Thoracic aorta (tissue), 2 donors: Measurements from ENCODE around the gene SMAD6. TPM values are rescaled to one million over a fixed set of nuclear protein-coding genes. Genes with fewer than 3 reads are reported as not detected.

Source experiments
- ATAC-seq: fragments of 150-250 bp; one replicate; pipeline ENCODE4 v1.8.0; 2017; ENCODE audit warnings: low read depth; ENCODE audit not compliant: insufficient number of reproducible peaks, low FRiP score
- DNase-seq: peaks from one replicate; pipeline ENCODE4 v3.0.0-alpha.2; 2020; ENCODE audit warnings: low spot score
- H3K27ac ChIP-seq, 2 donors: fragments of 200-600 bp; sonication (generic); 1 replicate in 1 of 2; 2 replicates in 1 of 2; pipeline ENCODE4 v1.5.1; 2016; ENCODE audit warnings: mild to moderate bottlenecking in 2 of 2, moderate library complexity in 2 of 2
- H3K27me3 ChIP-seq: fragments of 200-600 bp; sonication (generic); replicated peaks from 2 replicates; pipeline ENCODE4 v1.6.0; 2016; ENCODE audit warnings: mild to moderate bottlenecking; ENCODE audit not compliant: insufficient read depth
- H3K36me3 ChIP-seq: fragments of 200-600 bp; sonication (generic); one replicate; pipeline ENCODE4 v1.5.1; 2016
- H3K4me1 ChIP-seq, 2 donors: fragments of 200-600 bp; sonication (generic); 1 replicate in 1 of 2; 2 replicates in 1 of 2; pipeline versions ENCODE4 v1.5.1 to v1.6.0; 2016; ENCODE audit warnings: low read depth in 2 of 2, mild to moderate bottlenecking in 1 of 2; ENCODE audit not compliant: control insufficient read depth in 1 of 2
- H3K4me3 ChIP-seq: fragments of 200-600 bp; sonication (generic); 2 replicates; pipeline ENCODE4 v1.5.1; 2016; ENCODE audit warnings: mild to moderate bottlenecking
- H3K9me3 ChIP-seq: fragments of 200-600 bp; sonication (generic); 2 replicates; pipeline ENCODE4 v1.5.1; 2016
- total RNA-seq, 2 donors: library from RNA; depleted of rRNA; stranded (reverse); fragments of >200 nt; gene quantifications; one replicate each; pipeline versions ENCODE4 v1.1.0 to v1.2.3, GENCODE V29; 2016
- TF ChIP-seq, protein P1 (sequence below): fragments of 200-600 bp; sonication (generic); IDR thresholded peaks from one replicate; pipeline ENCODE4 v1.5.1; 2019; ENCODE audit warnings: antibody characterized with exemption

SMAD6 gene
- total RNA-seq, 2 donors from 2014 or later = 73.3 to 113 TPM

GRCh38 chr15:66703540-66703941, 1.5 kb downstream of the SMAD6 start:
- Histone ChIP-seq H3K4me3 (peak overlapping the region; percentile 84), H3K36me3 (no peaks in the 10 kb centered on the region), H3K4me1 (peaks cover 22 to 47% of the 10 kb centered on the region in 2 donors), H3K9me3 (no peaks in the 10 kb centered on the region), H3K27me3 (no peaks in the 10 kb centered on the region), H3K27ac (peak overlapping the region; percentile 90 to 93)
- no peak for ATAC-seq
- no peak for DNase-seq
- TF ChIP-seq, protein P1, sequence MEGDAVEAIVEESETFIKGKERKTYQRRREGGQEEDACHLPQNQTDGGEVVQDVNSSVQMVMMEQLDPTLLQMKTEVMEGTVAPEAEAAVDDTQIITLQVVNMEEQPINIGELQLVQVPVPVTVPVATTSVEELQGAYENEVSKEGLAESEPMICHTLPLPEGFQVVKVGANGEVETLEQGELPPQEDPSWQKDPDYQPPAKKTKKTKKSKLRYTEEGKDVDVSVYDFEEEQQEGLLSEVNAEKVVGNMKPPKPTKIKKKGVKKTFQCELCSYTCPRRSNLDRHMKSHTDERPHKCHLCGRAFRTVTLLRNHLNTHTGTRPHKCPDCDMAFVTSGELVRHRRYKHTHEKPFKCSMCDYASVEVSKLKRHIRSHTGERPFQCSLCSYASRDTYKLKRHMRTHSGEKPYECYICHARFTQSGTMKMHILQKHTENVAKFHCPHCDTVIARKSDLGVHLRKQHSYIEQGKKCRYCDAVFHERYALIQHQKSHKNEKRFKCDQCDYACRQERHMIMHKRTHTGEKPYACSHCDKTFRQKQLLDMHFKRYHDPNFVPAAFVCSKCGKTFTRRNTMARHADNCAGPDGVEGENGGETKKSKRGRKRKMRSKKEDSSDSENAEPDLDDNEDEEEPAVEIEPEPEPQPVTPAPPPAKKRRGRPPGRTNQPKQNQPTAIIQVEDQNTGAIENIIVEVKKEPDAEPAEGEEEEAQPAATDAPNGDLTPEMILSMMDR = no peak

DNA sequence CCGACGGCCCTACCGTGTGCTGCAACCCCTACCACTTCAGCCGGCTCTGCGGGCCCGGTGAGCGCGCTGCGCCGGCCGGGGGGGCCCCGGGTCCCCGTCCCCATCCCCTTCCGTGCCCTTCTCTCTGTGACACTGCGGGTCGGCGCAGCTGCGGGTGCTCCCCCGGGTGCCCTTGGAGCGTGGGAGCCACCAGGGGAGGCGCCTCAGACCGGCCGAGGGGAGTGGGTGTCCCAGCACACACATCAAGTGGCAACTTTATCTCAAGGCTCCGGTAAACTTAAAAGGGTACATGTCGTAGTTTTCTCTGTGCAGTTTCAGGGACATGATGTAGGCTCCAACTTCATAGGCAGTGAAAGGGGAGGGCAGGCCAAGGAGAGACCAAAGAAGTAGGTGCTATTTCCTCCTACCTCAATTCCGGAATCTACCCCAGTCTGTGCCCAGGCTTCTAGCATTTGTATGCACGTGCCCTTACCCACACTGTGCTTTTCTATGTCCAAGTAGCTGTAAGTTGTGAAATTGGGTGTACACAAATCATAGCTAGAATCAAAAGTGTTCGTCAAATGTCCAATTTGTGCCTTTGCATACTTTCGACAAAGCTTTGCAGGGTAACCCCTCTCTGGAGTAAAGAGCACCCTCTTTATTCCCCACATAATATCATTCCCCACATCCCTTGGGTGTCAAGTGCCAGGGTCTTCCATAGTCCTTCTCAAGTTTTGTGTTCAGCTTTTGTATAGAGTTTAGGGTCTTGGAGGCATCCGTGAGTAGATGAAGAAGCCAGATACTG, 2.2 kb downstream of the SMAD6 start:
- ATAC-seq (no peak), DNase-seq (no peak)
- Histone ChIP-seq H3K27ac (peak overlapping the region; percentile 75 to 90), H3K4me3 (peak overlapping the region; percentile 84), H3K4me1 (peaks cover 22 to 51% of the 10 kb centered on the region in 2 donors), H3K27me3 (no peaks in the 10 kb centered on the region), H3K9me3 (no peaks in the 10 kb centered on the region), H3K36me3 (no peaks in the 10 kb centered on the region)
- TF ChIP-seq, protein P1 = no peak

- TF ChIP-seq, protein P1 = no peak
- Histone ChIP-seq H3K4me1 (peaks cover 22 to 56% of the 10 kb centered on the region in 2 donors), H3K4me3 (peak overlapping the region; percentile 84), H3K36me3 (no peaks in the 10 kb centered on the region), H3K27me3 (no peaks in the 10 kb centered on the region), H3K27ac (peak overlapping the region; percentile 51 to 75), H3K9me3 (no peaks in the 10 kb centered on the region)
- ATAC-seq = no peak
- DNase-seq = no peak
Measured at GRCh38 chr15:66704803-66705153, 2.7 kb downstream of the SMAD6 start.

DNA sequence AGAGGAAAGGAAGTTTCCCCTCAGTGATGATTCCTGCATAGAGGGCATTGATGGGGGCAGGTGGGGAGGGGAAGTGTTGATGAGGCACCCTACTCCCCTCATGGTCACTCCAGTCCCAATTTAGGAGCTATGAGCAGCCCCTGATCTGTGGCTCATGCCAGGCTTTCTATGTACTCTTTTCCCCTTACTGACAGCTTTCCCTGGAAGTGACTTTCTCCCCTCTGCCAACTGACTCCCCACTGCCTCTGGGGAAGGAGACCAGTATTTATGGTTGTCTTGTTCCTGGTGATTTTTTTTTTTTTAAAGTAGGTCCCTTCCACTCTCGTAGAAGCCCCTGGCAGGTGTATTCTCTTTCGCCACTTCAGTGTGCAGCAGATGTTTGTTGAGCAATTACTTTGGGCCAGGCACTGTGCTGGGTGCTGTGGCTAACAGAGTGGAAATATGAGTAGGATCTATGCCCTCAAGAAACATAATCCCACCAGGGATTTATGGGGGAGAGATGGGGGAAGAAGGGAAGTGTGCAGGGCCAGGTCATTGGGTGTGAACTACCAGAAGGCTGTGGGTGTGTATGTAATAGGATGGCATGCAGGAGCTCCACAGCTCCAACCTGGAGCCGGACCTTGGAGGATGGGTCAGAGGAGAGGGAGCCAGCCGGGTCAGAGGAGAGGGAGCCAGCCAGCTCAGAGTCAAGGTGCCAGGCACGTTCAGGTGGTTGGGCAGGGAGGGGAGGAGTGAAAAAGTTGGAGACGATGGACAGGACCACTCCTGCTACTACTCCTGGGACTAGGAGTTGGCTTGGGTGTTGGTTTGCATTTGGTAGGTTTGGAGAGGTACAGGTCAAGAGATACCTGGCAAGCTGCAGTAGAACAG, 3.5 kb downstream of the SMAD6 start:
- DNase-seq = no peak
- TF ChIP-seq, protein P1 = no peak
- Histone ChIP-seq H3K27ac (peak overlapping the region; percentile 75 to 88), H3K27me3 (no peaks in the 10 kb centered on the region), H3K36me3 (no peaks in the 10 kb centered on the region), H3K9me3 (no peaks in the 10 kb centered on the region), H3K4me1 (peaks cover 22 to 53% of the 10 kb centered on the region in 2 donors), H3K4me3 (peak overlapping the region; percentile 84)
- no peak for ATAC-seq

GRCh38 chr15:66706225-66706732, 4.2 kb downstream of the SMAD6 start:
- peaks cover 22 to 60% of the 10 kb centered on the region in 2 donors for H3K4me1 ChIP-seq
- no peak for ATAC-seq

More at GRCh38 chr15:66706225-66706732, 4.2 kb downstream of the SMAD6 start:
- H3K9me3 ChIP-seq = no peaks in the 10 kb centered on the region
- DNase-seq = no peak
- H3K27me3 ChIP-seq = no peaks in the 10 kb centered on the region
- H3K27ac ChIP-seq = peak overlapping the region; percentile 75 to 88
- H3K36me3 ChIP-seq = no peaks in the 10 kb centered on the region
- H3K4me3 ChIP-seq = peak overlapping the region; percentile 84
- TF ChIP-seq, protein P1 = peak; percentile 53
